Central memory CD4-positive, alpha-beta T cell (primary cell): Measurements from ENCODE around the gene RAB36.

ENCODE experiments used
- DNase-seq: peaks from one replicate; pipeline ENCODE4 v3.0.0; 2022

RAB36 gene

DNA sequence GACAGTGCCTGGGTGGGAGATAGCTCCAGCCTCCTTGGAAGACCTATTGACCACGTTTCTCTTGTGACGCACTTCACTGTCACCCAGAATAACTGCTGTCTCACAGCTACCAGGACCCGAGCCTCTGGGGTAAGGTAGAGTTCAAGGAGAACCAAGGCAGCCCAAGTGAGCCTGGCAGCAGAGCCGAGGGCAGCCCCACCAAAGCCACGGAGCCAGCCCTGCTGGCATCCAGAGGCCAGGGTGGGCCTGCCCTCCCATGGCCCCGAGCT lies 36.3 kb upstream of the RAB36 start:
- no peak for DNase-seq

DNA sequence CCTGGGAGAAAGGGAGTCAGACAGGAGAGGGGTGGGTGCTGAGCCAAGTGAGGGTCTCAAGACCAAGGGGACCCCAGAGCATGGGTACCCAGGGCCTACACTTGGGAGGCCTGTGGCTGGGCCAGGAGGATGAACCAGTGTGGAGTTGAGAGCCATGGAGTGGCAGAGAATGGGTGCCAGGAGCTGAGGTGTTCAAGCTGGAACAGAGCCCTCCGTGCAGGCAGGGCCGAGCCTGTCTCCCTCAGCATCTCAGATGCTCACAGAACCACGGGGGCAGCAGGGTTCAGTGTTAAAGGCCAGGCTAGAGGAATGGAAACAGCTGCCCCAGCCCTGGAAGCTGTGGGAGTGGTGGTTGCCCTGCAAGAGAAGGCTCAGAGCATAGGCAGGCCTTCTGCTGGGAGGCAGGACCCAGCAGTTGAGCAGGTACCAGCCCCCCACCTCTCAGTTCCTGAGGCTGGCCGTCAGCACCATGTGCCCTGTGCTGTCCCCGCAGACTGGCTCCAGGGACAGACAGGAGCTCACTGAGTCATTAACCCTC lies 35.8 kb upstream of the RAB36 start:
- DNase-seq: no peak

DNA sequence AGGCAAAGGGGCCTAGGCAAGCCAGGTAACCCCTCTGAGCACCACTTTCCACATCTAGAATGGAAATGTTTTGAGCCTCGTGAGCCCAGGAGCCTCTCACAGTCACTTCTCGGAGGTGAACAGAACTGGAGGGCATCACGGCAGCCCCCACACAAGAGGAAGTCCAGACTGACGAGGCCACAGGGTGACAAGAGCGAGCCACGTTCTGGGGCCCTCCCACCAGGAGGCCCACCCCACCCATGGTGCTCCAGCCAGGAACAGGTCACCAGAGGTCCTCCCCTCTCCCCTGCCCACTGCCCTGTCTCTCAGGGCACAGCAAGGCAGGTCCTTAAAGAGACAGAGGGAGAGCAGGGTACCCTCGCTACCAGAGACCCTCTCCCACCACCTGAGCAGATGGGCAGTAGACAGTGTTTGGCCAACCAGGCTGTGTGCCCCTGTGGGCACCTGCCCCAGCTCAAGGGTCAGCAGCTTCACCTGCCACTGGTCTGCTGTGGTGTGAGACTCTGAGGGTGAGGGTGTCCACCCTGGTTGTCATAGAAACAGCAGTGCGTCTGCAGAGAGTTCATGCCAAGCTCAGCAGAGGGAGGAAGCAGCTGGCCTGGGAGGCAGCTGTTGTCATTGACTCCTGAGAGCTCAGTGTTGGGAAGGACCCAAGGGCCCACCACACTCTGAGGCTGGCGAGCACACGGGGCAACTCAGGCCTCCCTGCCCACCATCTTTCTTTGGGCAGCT lies 34.9 kb upstream of the RAB36 start:
- DNase-seq: no peak

GRCh38 chr22:23110922-23111527 lies 34.3 kb upstream of the RAB36 start:
- DNase-seq: no peak

DNA sequence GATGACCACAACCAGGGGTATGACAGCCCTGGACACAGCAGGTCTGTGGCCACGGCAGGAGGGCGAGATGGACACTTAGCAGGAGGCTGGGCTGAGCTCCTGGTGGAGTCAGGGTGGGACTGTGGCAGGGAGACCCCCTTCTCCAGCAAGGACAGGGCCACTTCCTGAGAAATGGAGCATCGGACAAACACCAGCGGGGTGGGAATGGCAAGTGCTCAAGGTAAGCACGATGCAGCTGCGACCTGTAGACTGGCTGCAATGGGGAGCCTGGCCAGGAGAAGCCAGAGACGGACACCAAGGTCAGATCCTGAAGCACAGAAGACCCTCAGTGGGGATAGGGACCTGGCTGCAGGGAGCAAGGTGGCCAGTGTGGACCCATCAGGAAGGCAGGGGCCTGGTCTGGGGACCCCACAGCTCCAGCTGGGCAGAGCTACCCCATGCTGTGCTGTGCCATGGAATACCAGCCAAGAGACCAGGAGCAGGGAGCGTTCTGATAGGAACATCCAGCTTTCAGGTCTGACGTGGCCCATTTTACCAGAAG lies 32.7 kb upstream of the RAB36 start:
- no peak for DNase-seq

- no peak for DNase-seq
Measured at GRCh38 chr22:23113067-23113846, 32.0 kb upstream of the RAB36 start.

DNA sequence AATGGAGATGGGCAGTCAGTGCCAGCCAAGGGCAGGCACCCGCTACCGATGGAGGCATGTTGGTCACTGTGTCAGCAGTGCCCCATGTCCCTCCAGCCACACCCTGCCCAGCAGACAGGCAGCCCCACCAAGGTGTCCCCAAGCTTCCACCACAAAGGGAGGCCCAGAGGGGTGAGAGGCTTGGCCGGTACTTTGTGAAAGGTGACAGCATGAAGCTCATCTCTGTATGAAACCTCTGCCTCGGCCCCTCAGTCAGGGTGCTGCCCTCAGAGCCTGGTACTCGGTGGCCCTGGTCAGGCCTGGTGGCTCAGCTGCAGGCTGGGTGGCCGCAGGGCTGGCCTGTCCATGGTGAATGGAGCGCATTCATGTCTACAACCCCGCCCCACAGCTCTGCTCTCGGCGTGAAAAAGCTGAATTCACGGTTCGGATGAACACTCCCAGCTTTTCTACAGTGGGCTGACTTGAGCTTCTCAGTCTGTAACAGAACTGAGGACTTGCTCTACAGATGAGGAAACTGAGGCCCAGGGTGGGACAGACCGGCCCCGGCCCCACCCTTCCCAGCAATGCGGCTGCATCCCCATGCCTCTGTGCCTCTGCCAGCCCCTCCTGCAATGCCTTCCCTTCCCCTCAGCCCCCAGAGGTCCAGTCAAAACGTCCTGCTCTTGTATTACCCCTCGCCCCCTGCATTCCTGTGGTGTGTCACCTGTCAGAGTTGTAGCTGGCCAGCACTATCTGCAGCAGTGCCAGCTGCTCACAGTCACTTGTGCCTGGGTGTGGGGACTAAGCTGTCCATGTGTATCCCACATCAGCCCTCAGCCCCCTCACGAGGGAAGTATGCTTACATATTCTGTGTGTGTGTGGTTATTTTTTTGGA lies 31.2 kb upstream of the RAB36 start:
- DNase-seq: no peak

DNA sequence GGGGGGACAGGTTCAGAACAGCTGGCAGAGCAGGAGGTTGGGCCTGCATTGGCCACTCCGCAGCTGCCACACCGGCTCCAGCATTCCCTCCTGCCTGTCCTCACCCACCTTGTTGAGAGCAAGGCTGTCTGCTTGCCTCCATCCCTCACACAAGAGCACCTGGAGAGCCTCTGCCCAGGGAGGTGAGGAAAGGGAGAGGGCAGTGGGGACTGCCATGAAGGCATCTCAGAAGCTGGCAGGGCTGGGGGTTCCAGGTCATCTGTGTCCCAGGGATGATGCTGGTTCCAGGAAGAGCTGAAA lies 30.6 kb upstream of the RAB36 start:
- DNase-seq: no peak

- no peak for DNase-seq
Measured at GRCh38 chr22:23115369-23115768, 29.9 kb upstream of the RAB36 start.

- no peak for DNase-seq
Measured at GRCh38 chr22:23115825-23116494, 29.3 kb upstream of the RAB36 start.

DNA sequence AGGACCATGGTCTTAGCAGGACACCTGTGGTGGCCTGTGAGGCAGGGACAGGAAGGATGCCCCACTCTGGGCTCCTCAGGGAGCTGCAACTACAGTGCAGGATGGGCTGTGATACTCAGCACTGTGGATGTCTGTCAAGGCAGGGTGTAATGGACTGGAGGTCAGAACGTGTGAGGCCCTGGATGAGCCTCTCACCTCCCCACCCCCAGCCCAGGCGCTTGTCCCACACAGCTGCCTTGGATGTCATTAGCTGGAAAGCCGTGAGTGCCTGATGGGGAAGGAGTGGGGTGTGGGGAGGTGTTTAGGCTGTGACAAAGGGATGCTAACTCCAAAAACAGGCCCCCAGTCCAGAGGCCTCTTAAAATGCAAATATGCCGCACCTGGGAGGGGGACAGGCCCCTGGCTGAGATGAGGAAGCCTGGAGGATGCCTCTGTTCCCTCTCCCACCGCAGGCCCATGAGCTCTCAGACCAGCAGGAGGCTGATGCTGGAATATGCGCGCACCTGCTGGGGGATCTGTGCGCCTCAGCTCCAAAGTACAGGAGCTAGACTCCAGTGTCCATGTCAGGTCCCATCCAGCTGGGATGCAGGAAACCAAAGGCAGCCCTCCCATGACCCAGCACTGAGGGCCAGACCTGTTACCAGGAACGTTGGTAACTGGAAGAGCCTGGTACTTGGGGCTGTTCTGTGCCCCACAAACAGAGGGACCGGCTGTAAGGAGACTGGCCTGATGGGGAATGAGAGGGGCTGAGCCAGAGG lies 28.6 kb upstream of the RAB36 start:
- DNase-seq: no peak

DNA sequence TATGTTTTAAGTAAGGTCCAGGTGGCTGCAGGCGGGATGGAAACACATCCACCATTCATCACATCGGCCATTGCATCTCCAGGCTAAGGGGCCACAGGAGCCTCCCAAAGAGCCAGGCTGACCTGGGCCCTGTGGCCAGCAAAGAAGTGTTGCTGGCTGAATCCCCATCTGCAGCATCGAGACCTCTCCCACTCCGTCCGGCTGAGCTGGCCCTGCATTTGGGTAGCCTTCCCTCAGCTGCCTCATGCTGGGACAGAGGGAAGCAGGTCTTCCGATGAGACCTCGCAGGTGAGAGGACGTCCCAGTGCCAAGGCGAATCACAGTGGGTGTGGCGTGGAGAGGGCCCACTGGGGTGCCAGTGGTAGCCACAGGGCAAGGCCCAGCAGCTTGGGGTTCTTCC lies 28.0 kb upstream of the RAB36 start:
- DNase-seq: no peak

- no peak for DNase-seq
Measured at GRCh38 chr22:23117891-23118646, 27.2 kb upstream of the RAB36 start.

GRCh38 chr22:23118647-23119493 lies 26.4 kb upstream of the RAB36 start:
- DNase-seq: no peak

DNA sequence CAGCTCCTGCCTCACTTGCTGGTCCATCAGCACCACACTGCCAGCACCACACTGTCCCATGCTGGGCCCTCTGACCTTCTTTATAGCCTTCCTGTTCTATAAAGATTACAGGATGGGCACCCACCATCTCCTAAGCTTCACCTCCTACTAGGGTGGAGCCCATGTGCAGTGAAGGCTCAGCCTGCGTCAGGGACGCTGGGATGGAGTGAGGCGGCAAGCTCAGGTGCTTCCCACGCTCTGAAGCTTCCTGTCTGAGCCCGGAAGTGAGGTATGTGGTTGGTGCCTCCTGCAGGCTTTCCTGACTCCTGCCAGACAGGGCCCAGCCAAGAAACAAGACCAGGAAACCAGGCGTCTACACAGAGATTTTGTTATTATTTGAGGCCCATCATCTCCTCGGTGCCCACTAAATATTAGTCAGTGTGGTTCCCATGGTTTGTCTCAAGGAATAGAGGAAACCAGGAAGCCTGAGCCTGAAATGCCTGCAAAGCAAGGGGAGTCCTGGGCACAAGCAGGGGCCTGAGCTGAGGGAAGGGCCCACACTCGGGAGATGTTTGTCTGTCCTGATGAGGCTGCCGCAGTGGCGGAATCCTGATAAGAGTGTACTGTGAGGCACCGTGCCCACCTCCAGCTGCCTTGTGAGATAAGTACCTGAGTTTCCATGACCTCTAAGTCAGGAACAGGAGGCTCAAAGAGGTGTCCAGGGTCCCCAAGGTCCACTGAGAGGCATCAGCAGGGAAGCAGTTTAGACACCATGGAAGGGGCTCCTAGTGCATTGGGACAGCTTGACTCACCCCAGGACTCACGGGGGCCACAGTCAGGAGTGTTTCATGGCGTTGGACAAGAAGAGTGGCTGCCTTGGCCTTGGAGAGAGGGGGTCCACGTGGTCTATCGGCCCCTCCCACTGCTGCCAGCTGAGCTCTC lies 25.5 kb upstream of the RAB36 start:
- DNase-seq: peak; percentile 73

DNA sequence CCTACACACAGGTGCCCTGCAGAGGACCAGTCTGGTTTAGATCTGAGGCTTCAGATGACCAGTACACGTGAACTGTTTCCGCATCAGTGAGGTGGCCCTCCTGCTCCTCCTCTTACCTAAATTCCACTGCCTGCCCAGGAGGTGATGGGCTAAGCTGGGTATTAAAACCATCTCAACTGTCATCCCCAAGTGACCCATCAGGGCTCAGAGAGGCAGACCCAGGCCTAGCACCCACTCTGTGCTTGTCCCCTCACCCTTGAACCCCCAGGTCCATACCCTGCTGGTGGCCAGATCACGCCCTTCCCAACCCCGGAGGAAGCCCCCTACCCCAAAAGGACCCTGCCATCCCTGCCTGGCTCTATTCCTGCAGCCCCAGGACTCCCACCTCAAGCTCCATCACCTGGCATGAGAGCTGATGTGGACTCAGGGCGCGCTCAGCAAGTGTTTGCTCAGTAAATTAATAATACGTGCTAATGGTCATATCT lies 24.8 kb upstream of the RAB36 start:
- no peak for DNase-seq

DNA sequence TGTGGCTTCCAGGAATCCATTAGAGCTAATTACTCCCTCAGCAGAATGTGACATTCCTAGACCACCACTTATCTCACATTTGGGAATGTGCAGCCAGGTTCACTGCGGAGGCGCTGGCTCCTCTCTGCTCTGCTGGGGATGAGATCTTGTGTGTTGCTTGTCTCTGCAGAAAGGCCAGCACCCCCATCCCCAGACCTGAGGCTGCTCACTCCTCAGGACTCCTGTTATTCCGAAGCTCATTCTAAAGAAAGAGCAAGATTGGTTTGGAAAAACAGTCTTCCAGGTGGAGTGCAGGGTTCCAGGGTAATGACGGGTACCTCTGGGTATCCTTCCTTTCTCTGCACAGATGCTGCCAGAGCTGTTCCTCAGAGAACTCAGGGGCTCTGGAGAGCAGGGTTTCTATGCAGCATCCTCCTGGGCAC lies 24.3 kb upstream of the RAB36 start:
- no peak for DNase-seq

DNA sequence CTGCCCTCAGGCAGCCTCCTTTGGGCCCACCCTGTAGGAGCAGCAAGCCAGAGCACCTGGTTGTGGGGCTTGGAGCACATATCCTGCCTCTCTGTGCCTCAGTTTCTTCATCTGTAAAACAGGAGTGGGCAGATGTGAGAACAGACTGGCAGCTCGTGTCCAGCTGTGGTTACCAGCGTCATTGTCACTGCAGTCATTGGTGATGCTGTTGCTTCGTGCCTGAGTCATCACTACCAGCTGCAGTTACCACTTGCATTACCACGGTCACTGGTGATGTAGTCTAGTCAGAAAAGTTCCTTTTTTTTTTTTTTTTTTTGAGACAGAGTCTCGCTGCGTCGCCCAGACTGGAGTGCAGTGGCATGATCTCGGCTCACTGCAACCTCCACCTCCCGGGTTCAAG lies 23.9 kb upstream of the RAB36 start:
- no peak for DNase-seq
